Measurements from ENCODE around the gene GALNT15. TPM values are rescaled to one million over a fixed set of nuclear protein-coding genes. Genes with fewer than 3 reads are reported as not detected.

The GALNT15 gene
- polyA plus RNA-seq, 1 of the 3 experiments (the other 2 are of a cell fraction): 4.7 TPM

- POLR2A ChIA-PET: no interaction called here
- Histone ChIP-seq H3K36me3 (replicated peaks in 1 of 2; ENCODE audit: control insufficient read depth in 1 of 2, insufficient read depth in 2 of 2, low read length in 1 of 2) (no peaks in the 10 kb centered on the region), H3K9ac (no peak overlapping the region), H3K4me2 (no peak overlapping the region), H3K4me1 (ENCODE audit: control insufficient read depth in 1 of 2, insufficient read depth in 2 of 2, low read depth in 1 of 2, low read length in 1 of 2) (peaks cover 0 to 14% of the 10 kb centered on the region in 2 experiments; a peak in 1 of 4 replicates), H3K27me3 (ENCODE audit: insufficient read depth) (no peaks in the 10 kb centered on the region), H3K4me3 (ENCODE audit: low read depth in 2 of 2, low read length in 1 of 2) (no peak overlapping the region), H3K9me3 (no peaks in the 10 kb centered on the region), H4K20me1 (ENCODE audit: insufficient read depth) (no peaks in the 10 kb centered on the region), H3K79me2 (ENCODE audit: insufficient read depth) (no peaks in the 10 kb centered on the region), H3F3A (replicated peaks; ENCODE audit: insufficient read depth) (peaks cover 10% of the 10 kb centered on the region), H3K27ac (ENCODE audit: low read depth in 2 of 2, low read length in 1 of 2) (no peak overlapping the region), H3K9me2 (no peaks in the 10 kb centered on the region), H2AFZ (ENCODE audit: low read depth) (no peak overlapping the region)
- TF ChIP-seq RCOR1 (IDR thresholded peaks at IDR 0.05; ENCODE audit: low read length): no peak
- no peak for TF ChIP-seq FOXJ3 (CRISPR knock-in tag; IDR thresholded peaks at IDR 0.05)
- no peak for TF ChIP-seq EZH2phosphoT487 (IDR thresholded peaks at IDR 0.05; ENCODE audit: borderline replicate concordance, low read depth)
- TF ChIP-seq POLR2AphosphoS5 (IDR thresholded peaks at IDR 0.05; ENCODE audit: low read depth, low read length): no peak
- no peak for TF ChIP-seq YY1 (IDR thresholded peaks at IDR 0.05; ENCODE audit: low read depth)
- no peak for TF ChIP-seq MAX (IDR thresholded peaks at IDR 0.05; ENCODE audit: low read depth)
- TF ChIP-seq FOSL2 (IDR thresholded peaks at IDR 0.05; ENCODE audit: borderline replicate concordance, low read depth): no peak
- TF ChIP-seq RFX5 (IDR thresholded peaks at IDR 0.05; ENCODE audit: low read length): no peak
- DNase-seq: no peak
- CTCF ChIA-PET: no interaction called here
- over 99% methylated on average over 8 of the region's 8 CpGs for WGBS (ENCODE audit: low lambda C conversion rate)
Observed at GRCh38 chr3:16127249-16127648, 47.2 kb upstream of the GALNT15 start.

GRCh38 chr3:16130066-16130465 lies 44.4 kb upstream of the GALNT15 start:
- H3K4me3 ChIP-seq (ENCODE audit: low read depth in 2 of 2, low read length in 1 of 2): no peak overlapping the region
- ChIA-PET CTCF (interaction anchor here (1.1 kb wide), 1 partner anchor 48 kb away, joined by 4 read pairs; no protein-coding TSS in a partner anchor), POLR2A (no interaction called here)
- no peak for DNase-seq
- peaks cover 2% of the 10 kb centered on the region for H3F3A ChIP-seq (replicated peaks; ENCODE audit: insufficient read depth)
- TF ChIP-seq EZH2phosphoT487 (IDR thresholded peaks at IDR 0.05; ENCODE audit: borderline replicate concordance, low read depth): no peak
- TF ChIP-seq MAX (IDR thresholded peaks at IDR 0.05; ENCODE audit: low read depth): no peak
- TF ChIP-seq NFIC (IDR thresholded peaks at IDR 0.05; ENCODE audit: borderline replicate concordance): peak; percentile 52
- no peak for TF ChIP-seq FOXJ3 (CRISPR knock-in tag; IDR thresholded peaks at IDR 0.05)
- no peak for TF ChIP-seq CTCF (IDR thresholded peaks at IDR 0.05)
- H3K9me2 ChIP-seq: no peaks in the 10 kb centered on the region
- H2AFZ ChIP-seq (ENCODE audit: low read depth): no peak overlapping the region
- H3K27ac ChIP-seq (ENCODE audit: low read depth in 2 of 2, low read length in 1 of 2): peak overlapping the region in 1 of 2 experiments; percentile 57; a peak in 2 of 4 replicates
- no peaks in the 10 kb centered on the region for H3K36me3 ChIP-seq (replicated peaks in 1 of 2; ENCODE audit: control insufficient read depth in 1 of 2, insufficient read depth in 2 of 2, low read length in 1 of 2)
- H3K27me3 ChIP-seq (ENCODE audit: insufficient read depth): no peaks in the 10 kb centered on the region
- H3K4me1 ChIP-seq (ENCODE audit: control insufficient read depth in 1 of 2, insufficient read depth in 2 of 2, low read depth in 1 of 2, low read length in 1 of 2): peaks cover 0 to 8% of the 10 kb centered on the region in 2 experiments; a peak in 1 of 4 replicates
- 0 out of 2 replicates have a peak overlapping the region, but pooled peaks have one; percentile 23 for H3K9ac ChIP-seq
- H3K9me3 ChIP-seq: no peaks in the 10 kb centered on the region
- no peaks in the 10 kb centered on the region for H4K20me1 ChIP-seq (ENCODE audit: insufficient read depth)
- WGBS (ENCODE audit: low lambda C conversion rate): 28% methylated on average over 4 of the region's 4 CpGs
- H3K4me2 ChIP-seq: 0 out of 2 replicates have a peak overlapping the region, but pooled peaks have one; percentile 1
- H3K79me2 ChIP-seq (ENCODE audit: insufficient read depth): no peaks in the 10 kb centered on the region
